Stimulated activated CD8-positive, alpha-beta memory T cell treated with anti-CD3 and anti-CD28 coated beads, Interleukin-4, amount 100 ng/mL, for 48 hours (primary cell): ENCODE data around the gene MTARC1.
A peak's percentile ranks its signal among the peaks of the same experiment; 100 is the strongest.

Experiments used
- DNase-seq: peaks from one replicate; pipeline ENCODE4 v3.0.0-alpha.2; 2020

The MTARC1 gene

DNA sequence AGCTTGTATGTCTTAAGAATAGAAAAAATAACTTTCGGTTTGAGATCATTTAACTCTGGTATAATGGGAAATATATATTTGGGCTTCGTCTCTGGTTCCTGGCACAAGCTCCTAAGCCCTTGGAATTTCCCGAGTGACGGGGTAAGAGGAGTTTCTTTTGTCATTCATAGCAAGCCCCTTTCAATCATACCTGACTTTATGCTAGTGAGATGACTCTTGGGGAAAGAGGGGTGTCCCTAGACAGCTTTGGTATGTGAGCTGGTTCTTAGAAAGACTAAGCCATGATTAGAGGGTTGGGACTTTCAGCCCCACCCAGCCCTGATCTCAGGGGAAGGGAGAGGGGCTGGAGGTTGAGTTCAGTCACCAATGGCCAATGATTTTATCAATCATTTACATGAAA lies 13.9 kb upstream of the MTARC1 start:
- no peak for DNase-seq

DNA sequence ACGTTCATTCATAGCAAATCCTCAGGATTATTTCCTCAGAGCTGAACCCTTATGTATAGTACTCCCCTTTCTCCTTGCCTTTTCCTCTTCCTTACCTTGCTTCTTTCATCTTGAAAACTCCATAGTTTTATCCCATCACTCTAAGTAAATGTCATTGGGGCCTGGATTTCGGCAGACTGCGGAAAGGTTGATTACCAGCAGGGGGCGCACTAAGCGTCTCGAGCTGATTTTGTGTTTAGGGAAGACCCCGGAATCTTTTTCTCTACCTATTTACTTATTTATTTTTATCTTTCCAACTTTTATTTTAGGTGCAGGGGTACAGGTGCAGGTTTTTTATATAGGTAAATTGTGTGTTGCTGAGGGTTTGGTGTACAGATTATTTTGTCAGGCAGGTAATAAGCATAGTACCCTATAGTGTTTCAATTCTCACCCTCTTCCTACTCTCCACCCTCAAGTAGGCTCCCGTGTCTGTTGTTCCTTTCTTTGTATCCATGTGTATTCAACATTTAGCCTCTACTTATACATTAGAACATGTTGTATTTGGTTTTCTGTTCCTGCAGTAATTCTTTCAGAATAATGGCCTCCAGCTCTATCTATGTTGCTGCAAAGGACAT lies 11.4 kb upstream of the MTARC1 start:
- peak; percentile 77 for DNase-seq

DNA sequence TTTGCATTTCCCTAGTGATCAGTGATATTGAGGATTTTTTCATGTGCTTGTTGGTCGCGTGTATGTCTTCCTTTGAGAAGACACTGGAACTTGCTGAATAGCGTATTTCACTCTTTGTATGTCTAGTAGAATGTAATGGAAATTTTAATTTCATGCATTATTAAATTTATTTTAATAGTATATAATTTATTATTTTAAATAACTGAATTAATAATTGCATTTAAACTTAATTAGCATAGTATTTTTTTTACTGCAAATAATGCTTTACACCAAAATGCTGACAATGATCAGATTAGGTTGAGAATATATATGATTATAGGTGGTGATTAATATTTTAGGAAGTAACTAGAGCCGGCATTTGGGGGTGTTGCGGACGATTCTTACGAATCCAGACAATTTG lies 10.5 kb upstream of the MTARC1 start:
- DNase-seq, result no peak

DNA sequence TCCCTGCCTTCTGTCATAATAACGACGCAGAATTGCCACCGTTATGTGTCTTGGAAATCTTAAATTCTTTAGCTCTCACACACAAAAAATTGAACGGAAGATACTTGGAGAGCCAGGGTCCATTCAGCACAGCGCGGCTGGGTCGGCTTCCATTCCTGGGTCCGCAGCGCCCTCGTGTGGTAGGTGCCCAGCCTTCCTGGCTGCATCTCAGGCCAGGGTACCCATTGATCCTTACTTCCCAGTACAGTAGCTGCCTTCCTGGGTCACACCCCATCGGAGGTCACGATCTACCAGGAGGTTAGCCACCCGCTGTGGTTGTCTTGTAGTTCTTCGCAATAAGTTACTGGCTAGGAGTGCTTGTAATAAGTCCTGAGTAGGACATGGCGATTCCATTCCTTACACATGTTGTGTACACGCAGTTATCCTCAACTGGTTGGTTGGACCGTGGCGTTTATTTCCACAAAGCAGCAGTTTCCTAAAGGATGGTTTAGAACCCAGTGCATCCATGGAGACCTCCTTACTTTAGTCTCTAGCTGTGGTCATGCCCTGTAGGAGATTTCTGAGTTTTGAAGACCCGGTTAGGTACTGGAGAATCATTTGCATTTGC lies 9.9 kb upstream of the MTARC1 start:
- peak; percentile 89 for DNase-seq

DNA sequence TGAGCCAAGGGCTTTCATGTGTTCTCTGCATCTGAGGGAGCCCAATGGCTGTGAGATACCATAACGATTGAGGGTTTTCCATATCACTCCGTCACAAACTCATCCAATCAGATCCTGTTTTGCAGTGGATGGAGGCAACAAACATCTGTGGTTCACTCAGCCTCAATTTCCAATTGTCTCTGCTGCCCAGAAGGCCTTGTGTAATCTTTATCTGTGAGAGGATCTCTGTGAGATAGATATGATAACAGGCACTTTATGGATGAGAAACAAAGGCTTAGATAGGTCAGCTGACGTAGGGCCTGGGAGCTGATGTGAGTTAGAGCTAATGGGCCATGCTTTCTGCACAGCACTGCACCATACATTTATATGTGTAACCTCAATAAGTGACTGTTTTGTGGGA lies 3.3 kb upstream of the MTARC1 start:
- no peak for DNase-seq

DNA sequence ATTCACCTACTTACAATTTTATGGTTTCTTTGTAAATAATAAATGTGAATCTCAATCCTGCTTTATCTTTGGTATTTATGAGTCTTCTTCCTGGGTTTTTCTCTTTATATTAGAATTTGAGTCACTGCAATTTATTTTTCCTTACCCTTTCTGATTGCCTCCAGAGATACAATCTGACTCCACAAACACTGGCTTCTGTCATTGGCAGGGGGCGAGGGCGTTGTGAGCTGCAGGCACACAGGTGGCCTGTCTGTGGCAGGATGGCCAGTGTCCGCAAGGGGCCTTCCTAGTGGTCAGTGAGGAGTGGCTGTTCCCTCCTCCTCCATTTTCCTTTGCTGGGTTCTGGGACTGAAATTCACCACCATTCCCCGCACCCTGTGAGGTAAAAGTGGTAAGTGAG lies 2.0 kb upstream of the MTARC1 start:
- no peak for DNase-seq

DNA sequence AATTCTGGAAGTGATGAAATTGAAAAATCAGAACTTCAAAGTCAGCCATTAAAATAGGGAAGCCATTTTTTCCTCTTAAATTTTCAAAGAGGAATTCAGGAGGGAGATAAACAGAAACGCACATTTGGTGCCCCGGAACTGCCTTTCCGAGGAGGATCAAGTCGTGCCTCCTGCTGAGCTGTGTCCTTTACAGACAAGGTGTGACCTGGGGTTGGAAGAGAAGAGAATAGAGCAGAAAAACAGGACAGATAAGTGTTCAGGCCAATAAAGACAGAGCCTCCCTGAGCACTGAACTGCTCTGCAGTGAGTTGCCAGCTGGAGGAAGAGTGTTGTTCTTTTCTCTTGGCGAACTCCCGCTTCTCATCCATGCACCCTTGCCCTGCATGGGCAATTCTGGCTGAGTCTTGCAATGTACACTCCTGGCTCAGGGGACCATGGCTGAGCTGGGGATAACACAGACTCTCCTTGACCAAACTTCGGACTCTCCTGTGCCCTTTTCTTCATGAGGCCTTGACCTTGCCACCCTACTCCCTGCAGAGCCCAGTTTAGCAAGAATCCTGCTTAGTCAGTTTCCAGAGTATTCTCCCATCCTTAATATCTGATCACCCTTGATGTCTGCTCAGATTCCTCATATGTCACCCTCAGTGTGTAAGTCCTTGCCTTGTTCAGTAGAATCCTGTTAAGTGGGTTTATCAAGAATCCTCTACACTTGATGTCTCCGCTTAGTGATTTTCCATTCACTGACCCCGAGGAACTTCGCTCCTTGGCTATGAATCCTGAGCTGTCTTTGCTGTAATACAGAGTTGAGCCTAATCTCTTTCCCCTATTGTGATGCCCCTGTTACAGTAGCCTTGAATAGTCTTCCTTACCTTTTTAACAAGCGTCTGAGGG lies 1.3 kb upstream of the MTARC1 start:
- DNase-seq, result no peak

DNA sequence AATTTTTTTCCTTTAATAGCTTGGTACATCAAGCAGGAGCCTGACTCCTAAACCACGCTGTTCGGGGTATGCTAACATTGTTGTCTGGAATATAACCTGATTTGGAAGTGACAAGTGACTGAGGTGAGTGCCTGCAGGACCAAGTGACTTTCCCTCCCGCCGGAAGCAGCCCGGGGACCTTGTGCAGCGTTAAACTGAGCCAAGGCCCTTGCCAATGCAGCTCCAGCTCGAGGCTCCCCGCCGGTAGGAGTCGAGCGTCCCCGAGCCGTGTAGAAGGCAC lies 716 bp upstream of the MTARC1 start:
- DNase-seq, result no peak

DNA sequence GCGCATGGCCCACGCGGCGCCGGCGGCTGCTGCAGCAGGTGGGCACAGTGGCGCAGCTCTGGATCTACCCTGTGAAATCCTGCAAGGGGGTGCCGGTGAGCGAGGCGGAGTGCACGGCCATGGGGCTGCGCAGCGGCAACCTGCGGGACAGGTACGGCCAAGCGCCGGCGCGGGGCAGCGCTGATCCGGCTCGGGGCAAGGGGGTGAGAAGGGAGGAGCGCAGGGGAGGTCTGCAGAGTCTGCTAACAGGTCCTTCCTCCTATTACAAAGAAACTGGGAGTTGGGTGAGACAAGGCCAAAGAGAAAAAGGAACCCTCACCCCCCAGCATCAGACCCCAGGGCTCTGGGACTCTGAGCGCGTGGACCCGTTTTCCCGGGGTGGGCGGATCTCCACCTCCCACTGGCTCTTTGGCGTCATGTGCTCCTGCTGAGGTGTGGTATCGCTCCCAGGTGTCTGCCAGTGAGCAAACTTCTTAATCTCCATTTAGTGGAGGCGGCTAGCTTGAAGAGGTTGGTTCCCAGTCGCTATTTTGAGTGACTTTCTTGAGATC lies 431 bp downstream of the MTARC1 start:
- no peak for DNase-seq

DNA sequence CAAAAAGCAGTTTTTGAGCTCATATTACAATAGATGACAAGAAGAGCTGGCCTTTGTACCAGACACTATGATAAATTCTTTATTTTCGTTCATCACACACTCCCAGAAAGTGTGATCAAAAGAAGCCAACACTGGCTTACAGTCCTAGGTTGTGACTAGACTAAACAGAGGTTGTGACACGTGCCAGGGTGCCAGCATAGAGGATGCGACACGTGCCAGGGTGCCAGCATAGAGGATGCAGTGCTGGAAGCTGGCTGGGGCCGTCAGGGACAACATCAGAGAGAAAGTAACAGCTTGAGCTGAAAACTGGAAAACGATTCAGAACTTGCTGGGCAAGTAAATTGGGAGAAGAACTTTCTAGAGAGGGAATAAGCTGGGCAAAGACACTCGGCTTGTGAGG lies 2.2 kb downstream of the MTARC1 start:
- no peak for DNase-seq

DNA sequence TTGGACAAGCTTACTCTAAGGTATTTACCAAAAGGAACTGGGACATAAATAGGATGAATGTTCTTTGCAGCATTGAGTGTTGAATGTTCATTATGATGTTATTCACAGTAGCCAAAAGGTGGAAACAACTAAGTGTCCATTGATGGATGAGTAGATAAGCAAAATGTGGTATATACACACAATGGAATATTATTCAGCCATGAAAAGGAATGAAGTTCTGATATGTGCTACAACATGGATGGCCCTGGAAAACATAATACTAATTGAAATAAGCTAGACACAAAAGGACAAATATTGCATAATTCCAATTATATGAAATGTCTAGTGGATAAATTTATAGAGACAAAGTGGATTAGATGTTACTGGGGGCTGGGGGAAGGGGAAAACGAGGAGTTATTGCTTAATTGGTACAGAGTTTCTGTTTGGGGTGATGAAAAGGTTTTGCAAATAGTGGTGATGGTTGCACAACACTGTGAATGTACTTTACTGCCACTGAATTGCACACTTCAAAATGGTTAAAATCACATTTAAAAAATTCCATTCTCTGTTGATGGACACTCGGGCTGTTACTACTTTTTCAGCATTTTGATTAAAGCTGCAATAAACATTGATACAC lies 2.9 kb downstream of the MTARC1 start:
- no peak for DNase-seq

DNA sequence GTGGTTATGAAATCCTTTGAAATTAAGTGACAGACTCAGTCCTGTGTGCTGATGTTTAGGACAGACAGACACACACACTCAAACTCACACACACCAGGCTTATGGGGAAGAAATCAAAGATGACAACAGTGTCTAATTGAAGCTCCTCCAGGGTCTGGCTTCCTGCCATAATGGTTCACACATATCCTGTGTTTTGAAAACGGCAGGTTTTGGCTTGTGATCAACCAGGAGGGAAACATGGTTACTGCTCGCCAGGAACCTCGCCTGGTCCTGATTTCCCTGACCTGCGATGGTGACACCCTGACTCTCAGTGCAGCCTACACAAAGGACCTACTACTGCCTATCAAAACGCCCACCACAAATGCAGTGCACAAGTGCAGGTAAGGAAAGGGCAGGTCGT lies 4.6 kb downstream of the MTARC1 start:
- no peak for DNase-seq

DNA sequence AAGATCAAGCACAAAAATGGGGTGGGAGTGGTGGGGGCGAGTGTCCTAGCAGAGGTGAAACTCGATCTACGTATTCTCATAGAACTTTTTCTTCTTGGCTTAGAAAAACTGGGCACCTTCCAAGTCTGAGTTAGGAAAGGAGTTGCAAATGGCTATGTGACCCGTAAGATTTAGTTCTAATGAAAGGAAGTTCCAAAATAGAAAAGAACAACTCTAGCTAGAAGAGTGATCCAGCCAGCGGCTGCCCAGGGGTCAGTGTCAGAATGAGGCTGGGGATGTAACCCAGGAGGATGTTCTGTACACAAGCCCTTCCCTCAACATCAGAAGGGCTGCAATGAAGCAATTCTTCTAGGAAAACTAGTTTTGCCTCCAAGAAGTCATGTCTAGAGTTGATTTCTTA lies 5.2 kb downstream of the MTARC1 start:
- DNase-seq, result no peak

DNA sequence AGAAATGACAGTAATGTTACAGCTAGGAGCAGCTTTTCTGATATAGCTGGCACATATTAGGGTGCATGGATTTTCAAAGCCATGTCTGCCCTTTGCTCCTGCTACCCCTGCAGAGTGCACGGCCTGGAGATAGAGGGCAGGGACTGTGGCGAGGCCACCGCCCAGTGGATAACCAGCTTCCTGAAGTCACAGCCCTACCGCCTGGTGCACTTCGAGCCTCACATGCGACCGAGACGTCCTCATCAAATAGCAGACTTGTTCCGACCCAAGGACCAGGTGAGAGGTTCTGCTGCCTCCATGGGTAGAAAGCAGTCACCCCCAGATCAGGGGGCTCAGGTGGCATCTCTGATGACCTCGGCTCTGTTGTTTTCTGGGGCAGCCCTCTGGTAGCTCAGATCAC lies 9.8 kb downstream of the MTARC1 start:
- DNase-seq, result no peak

DNA sequence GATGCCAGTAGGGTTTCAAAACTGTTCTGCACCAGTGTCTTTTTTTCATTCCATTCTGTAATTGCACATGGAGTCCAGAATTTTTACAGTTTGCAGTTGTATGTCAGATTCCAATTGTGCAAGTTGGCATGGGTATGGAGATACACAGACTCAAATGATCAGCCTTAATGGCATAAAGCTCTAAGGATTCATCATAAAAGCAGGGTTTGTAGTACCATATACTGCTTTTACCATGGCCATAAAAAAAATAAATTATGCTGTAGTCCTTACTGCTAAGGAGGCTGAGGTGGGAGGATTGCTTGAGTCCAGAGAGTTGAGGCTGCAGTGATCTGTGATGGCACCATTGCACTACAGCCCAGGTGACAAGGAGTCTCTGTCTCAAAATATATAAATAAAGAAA lies 10.3 kb downstream of the MTARC1 start:
- DNase-seq, result no peak

DNA sequence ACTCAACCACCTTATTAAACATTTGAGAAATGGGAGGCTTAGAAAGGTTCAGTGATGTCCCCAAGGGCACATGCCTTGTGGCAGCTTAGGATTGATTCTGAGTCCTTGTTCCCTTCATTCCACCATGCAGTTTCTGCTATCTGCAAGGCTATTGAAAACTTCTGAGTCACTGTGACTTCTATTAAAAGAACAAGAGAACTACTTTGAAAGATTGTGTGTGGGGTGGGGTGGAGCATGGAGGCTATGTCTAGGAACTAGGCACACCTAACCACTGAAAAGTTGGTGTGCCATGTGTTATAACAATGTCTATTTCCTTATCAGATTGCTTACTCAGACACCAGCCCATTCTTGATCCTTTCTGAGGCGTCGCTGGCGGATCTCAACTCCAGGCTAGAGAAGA lies 10.8 kb downstream of the MTARC1 start:
- no peak for DNase-seq

DNA sequence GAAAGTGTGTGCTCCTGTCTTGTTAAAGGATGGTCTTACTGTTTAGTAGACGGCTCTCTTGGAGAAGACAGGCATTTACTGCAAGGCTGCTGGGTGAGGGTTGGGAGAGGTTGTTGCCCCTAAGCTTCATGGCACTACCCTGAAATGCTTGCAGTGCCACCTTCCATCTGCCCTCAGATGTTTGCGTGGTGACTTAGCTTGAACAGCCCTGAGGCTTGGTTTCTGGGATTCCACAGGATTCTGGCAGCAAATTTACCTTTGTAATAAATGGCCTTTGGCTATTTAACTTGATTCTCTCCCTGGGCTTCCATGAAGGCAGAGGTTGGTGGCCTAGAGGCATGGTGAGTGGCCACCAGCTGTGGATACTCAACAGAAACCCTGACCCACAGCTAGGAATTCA lies 11.6 kb downstream of the MTARC1 start:
- DNase-seq, result no peak

DNA sequence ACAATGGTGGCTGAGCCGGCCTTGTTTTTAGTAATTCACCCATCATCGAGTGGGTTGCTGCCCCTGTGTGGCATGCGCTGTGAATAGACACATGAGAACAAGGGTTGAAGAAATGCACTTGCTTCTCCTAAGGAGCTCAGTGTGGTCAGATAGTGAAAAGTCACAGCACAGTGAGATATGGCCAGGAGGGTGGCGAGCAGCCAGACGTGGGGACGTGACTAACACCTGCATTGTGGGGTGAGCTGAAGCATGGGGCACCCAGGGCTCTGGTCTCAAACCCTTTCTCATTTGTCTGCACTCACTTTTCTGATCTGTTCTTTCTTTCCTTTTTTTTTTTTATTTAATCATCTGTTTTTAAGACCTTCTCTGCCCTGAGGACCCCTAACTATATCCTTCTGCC lies 13.5 kb downstream of the MTARC1 start:
- no peak for DNase-seq

DNA sequence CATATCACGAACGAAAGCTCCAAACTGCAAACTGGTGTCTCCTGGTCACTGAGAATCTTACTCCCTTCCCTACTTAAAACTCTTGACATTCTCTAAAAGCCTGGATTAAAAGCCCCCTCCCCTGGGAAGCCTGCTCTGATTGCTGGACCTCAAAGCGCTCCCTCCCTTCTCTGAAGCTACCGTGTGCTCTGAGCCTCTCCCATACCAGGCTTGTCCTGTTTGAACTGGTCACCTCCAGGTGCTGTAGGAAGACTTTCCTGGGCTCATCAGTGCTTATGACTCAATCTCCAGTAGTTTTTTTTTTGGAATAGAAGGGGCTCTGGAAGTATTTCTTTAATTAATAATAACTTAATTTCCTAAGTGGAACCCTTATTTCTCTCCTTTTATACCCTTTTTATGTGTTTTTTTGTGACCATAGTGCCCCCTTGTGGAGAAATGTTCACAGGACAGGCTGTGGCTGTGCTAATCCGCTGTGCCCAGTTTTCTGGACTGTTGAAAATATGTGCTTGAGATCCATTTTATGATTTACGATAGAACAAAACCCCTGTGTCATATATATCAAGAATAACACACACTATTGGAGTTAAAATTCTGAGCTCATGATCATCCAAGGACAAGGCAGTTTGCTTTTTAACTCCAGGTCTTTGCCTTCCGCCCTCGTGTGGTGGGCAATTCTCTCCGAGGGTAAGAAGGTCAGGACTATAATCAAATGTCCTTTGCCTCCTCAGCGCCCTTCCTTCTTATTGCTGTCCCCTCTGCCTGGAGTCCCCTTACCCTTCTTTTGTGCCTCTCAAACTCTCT lies 16.9 kb downstream of the MTARC1 start:
- DNase-seq, result peak; percentile 35

DNA sequence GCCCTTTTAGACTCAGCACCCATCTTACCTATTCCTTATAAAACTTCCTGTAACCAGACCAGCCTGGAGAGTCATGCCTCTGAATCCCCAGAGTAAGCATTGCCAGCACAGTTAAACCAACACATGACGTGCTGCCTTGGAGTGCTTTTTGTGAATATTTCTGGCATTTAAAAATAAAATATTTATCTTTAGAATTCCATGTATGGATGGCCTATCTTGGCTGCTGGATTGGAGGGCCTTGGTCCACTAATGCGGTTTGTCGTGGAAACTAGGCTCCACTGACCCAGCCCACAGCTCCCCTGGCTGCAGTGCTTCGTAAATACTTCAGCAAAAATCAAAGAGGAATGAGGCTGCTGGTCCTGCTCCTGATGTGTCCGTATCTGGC lies 17.5 kb downstream of the MTARC1 start:
- DNase-seq, result no peak

DNA sequence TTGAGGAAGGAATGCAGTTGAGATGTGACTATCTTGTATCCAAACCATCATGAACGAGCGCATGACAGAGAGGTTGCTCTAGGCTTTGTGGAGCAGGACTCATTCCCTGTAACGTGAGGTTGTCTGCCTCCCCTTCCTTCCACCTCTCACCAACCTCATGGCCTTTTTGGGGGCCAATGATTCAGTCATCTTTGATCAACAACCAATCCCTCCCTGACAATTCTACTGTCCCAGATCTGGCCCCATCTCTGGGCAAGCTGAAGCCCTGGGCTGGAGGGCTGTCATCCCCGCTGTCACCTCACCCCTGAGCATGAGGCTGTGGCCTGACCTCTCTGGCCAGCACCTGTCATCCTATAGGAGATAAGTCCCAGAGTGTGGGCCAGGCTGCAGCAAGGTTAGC lies 19.7 kb downstream of the MTARC1 start:
- DNase-seq, result no peak

DNA sequence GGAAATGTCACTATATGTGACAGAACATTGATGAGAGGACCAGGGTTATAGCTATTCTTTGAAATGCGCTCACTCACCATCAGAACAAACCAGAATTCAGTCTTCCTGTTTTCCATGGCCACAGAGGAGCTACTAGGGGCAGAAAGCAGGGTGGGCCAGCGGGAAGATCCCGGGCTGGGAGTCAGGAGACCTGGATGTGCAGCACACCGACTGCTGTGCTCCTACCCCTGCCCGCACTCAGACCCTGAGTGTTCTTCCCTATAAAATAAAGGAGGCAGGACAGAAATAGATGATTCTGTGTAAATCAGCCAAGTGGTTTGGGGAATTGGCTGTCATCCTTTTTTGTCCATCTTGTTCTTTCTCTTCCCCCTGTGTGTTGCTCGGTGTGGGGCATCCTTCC lies 21.0 kb downstream of the MTARC1 start:
- DNase-seq, result no peak
